Trophoblast cell (in vitro differentiated cells and primary cell): ENCODE results near the gene KRTAP3-1.
"Not testable (repeated sequence)": the region's sequence is repeated elsewhere in the genome, so short reads cannot be mapped to it uniquely, and the experiment has no call there.

Source experiments
- DNase-seq, 2 donors: peaks; one replicate each; pipeline ENCODE4 v3.0.0-alpha.2; 2016
- H2AFZ ChIP-seq: 2 replicates; pipeline ENCODE4 v1.6.1; 2013; ENCODE audit warnings: low read length, moderate library complexity, mild to moderate bottlenecking; ENCODE audit not compliant: insufficient read depth, poor library complexity
- H2AK5ac ChIP-seq: 2 replicates; pipeline ENCODE4 v1.6.1; 2013; ENCODE audit warnings: mild to moderate bottlenecking, low read length
- H2BK120ac ChIP-seq: 2 replicates; pipeline ENCODE4 v1.6.1; 2013; ENCODE audit warnings: low read length, mild to moderate bottlenecking, moderate library complexity; ENCODE audit not compliant: insufficient read depth, poor library complexity
- H2BK12ac ChIP-seq: 2 replicates; pipeline ENCODE4 v1.6.1; 2013; ENCODE audit warnings: mild to moderate bottlenecking, low read length, moderate library complexity
- H2BK5ac ChIP-seq: 2 replicates; pipeline ENCODE4 v1.6.1; 2013; ENCODE audit warnings: low read length, low read depth, moderate library complexity, mild to moderate bottlenecking; ENCODE audit not compliant: poor library complexity
- H3K14ac ChIP-seq: 2 replicates; pipeline ENCODE4 v1.6.1; 2013; ENCODE audit warnings: mild to moderate bottlenecking, low read length
- H3K18ac ChIP-seq: 2 replicates; pipeline ENCODE4 v1.6.1; 2013; ENCODE audit warnings: mild to moderate bottlenecking, low read length
- H3K23ac ChIP-seq: 2 replicates; pipeline ENCODE4 v1.6.1; 2013; ENCODE audit warnings: low read length
- H3K27ac ChIP-seq: 2 replicates; pipeline ENCODE4 v1.5.1; 2013; ENCODE audit warnings: low read depth, mild to moderate bottlenecking, inconsistent platforms, low read length, moderate library complexity
- H3K27me3 ChIP-seq: 2 replicates; pipeline ENCODE4 v1.6.1; 2013; ENCODE audit warnings: inconsistent platforms, mild to moderate bottlenecking, low read length, moderate library complexity; ENCODE audit not compliant: insufficient read depth
- H3K36me3 ChIP-seq, 2 experiments: 1 replicate in 1 of 2; 2 replicates in 1 of 2; pipeline ENCODE4 v1.6.1; 2013; ENCODE audit warnings: low read length in 2 of 2, mild to moderate bottlenecking in 2 of 2, moderate library complexity in 1 of 2; ENCODE audit not compliant: insufficient read depth in 2 of 2, control insufficient read depth in 1 of 2
- H3K4ac ChIP-seq: 2 replicates; pipeline ENCODE4 v1.6.1; 2013; ENCODE audit warnings: low read depth, mild to moderate bottlenecking, low read length, moderate library complexity
- H3K4me1 ChIP-seq, 2 experiments: 1 replicate in 1 of 2; 2 replicates in 1 of 2; pipeline ENCODE4 v1.6.1; 2013; ENCODE audit warnings: low read length in 2 of 2, mild to moderate bottlenecking in 2 of 2, moderate library complexity in 1 of 2; ENCODE audit not compliant: insufficient read depth in 2 of 2, control insufficient read depth in 1 of 2
- H3K4me2 ChIP-seq: 2 replicates; pipeline ENCODE4 v1.6.1; 2013; ENCODE audit warnings: inconsistent platforms, mild to moderate bottlenecking, low read length, moderate library complexity
- H3K4me3 ChIP-seq: 2 replicates; pipeline ENCODE4 v1.5.1; 2013; ENCODE audit warnings: mild to moderate bottlenecking, low read depth, low read length, inconsistent platforms
- H3K79me1 ChIP-seq: one replicate; pipeline ENCODE4 v1.6.1; 2013; ENCODE audit warnings: low read length
- H3K79me2 ChIP-seq: 2 replicates; pipeline ENCODE4 v1.6.1; 2013; ENCODE audit warnings: low read length, mild to moderate bottlenecking; ENCODE audit not compliant: control insufficient read depth, insufficient read depth, poor library complexity
- H3K9ac ChIP-seq: 2 replicates; pipeline ENCODE4 v1.6.1; 2013; ENCODE audit warnings: mild to moderate bottlenecking, low read length
- H3K9me3 ChIP-seq: 2 replicates; pipeline ENCODE4 v1.6.1; 2013; ENCODE audit warnings: low read depth, mild to moderate bottlenecking, control low read depth, inconsistent platforms, low read length; ENCODE audit not compliant: insufficient read depth
- H4K12ac ChIP-seq: 2 replicates; pipeline ENCODE4 v1.6.1; 2013; ENCODE audit warnings: low read depth, mild to moderate bottlenecking, low read length, moderate library complexity
- H4K8ac ChIP-seq: 2 replicates; pipeline ENCODE4 v1.6.1; 2013; ENCODE audit warnings: low read depth, mild to moderate bottlenecking, low read length, moderate library complexity
- H4K91ac ChIP-seq: one replicate; pipeline ENCODE4 v1.6.1; 2013; ENCODE audit warnings: low read depth, mild to moderate bottlenecking, low read length, moderate library complexity
- WGBS: extraction: QIAGEN DNeasy Blood & Tissue Kit; methylation state at CpG from one replicate; pipeline ENCODE4 v1.1.7; 2013; ENCODE audit warnings: missing lambda C conversion rate; ENCODE audit not compliant: insufficient read length, insufficient coverage; ENCODE audit errors: extremely low coverage; 5-methylcytosine and 5-hydroxymethylcytosine counted together

Gene KRTAP3-1

GRCh38 chr17:41034346-41034935, 25.5 kb upstream of the KRTAP3-1 start, which contains the start of gene KRTAP1-3:
KRTAP1-3 (minus strand) TSS chr17:41034874; CDS start chr17:41034821, 53 bp downstream.
- not testable (repeated sequence) for H2AK5ac ChIP-seq, H3K27me3 ChIP-seq, H3K9me3 ChIP-seq, H3K4me2 ChIP-seq, H3K23ac ChIP-seq, H4K91ac ChIP-seq, H3K36me3 ChIP-seq, H2AFZ ChIP-seq, H3K18ac ChIP-seq, H3K79me1 ChIP-seq, H3K14ac ChIP-seq, H4K8ac ChIP-seq, DNase-seq, H4K12ac ChIP-seq, H2BK5ac ChIP-seq, H3K79me2 ChIP-seq, H3K9ac ChIP-seq, H3K27ac ChIP-seq, H2BK12ac ChIP-seq, H2BK120ac ChIP-seq, H3K4me1 ChIP-seq, H3K4ac ChIP-seq, H3K4me3 ChIP-seq
- no CpG with 5 or more reads among the region's 10 CpGs for WGBS

- Histone ChIP-seq H3K14ac (no peak within 1 kb of the TSS), H3K23ac (no peak within 1 kb of the TSS), H3K79me1 (no peaks in the 10 kb centered on the region), H4K8ac (no peak within 1 kb of the TSS), H3K4me1 (no peaks in the 10 kb centered on the region), H3K27ac (no peak within 1 kb of the TSS), H2AFZ (no peak within 1 kb of the TSS), H2AK5ac (no peak within 1 kb of the TSS), H2BK5ac (no peak within 1 kb of the TSS), H2BK120ac (no peak within 1 kb of the TSS), H3K18ac (no peak within 1 kb of the TSS), H3K27me3 (no peaks in the 10 kb centered on the region), H3K9ac (no peak within 1 kb of the TSS), H3K9me3 (no peaks in the 10 kb centered on the region), H4K91ac (no peak within 1 kb of the TSS), H3K4me2 (no peak within 1 kb of the TSS), H2BK12ac (no peak within 1 kb of the TSS), H4K12ac (no peak within 1 kb of the TSS), H3K36me3 (no peaks in the 10 kb centered on the region), H3K4me3 (no peak within 1 kb of the TSS), H3K4ac (no peak within 1 kb of the TSS), H3K79me2 (no peaks in the 10 kb centered on the region)
- no peak for DNase-seq
- no CpG with 5 or more reads among the region's 12 CpGs for WGBS
Observed at GRCh38 chr17:41029633-41030245, 20.8 kb upstream of the KRTAP3-1 start, which contains the start of gene KRTAP1-4. KRTAP1-4 (minus strand) TSS chr17:41030195; CDS start chr17:41030078, 117 bp downstream.

DNA sequence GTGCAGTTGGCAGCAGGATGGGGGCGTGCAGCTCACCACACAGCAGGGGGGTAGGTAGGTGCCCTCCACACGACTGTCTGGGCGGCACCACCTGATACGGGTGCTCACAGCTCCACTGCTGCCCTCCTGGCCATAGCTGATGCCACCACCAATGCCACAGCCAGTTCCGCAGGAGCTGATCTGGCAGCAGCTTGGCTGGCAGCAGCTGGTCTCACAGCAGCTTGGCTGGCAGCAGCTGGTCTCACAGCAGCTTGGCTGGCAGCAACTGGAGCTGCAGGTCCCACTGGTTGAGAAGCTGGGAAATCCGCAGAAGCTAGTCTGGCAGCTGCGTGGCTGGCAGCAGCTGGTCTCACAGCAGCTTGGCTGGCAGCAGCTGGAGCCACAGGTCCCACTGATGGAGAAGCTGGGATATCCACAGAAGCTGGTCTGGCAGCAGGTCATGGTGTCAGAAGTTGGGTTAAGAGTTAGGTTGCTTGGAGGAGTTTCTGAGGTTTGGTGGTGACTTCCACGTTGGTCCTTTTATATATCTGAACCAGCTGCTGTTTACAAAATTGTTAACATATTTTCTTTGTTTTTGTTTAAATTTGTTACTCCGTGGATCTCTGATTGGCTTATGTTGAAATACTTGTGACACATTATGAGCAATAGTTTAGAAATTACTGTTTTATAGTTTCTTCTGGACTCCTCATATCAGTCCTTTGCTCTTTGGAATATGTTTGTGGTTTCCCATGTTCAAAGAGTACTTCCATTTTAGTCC, 18.0 kb upstream of the KRTAP3-1 start, which contains the start of gene KRTAP1-5:
Gene KRTAP1-5, minus strand, starts transcription at position 494 of the 757 bp plus-strand sequence. Its CDS starts 53 bp downstream, at position 441.
- no peak within 1 kb of the TSS for H2BK5ac ChIP-seq
- no peak within 1 kb of the TSS for H3K4me3 ChIP-seq
- no peak within 1 kb of the TSS for H2BK12ac ChIP-seq
- H3K79me2 ChIP-seq: no peaks in the 10 kb centered on the region
- H3K4me2 ChIP-seq: no peak within 1 kb of the TSS
- H3K27me3 ChIP-seq: no peaks in the 10 kb centered on the region
- no peak within 1 kb of the TSS for H3K27ac ChIP-seq
- H3K4me1 ChIP-seq: no peaks in the 10 kb centered on the region
- no CpG with 5 or more reads among the region's 9 CpGs for WGBS
- H2AFZ ChIP-seq: no peak within 1 kb of the TSS
- no peaks in the 10 kb centered on the region for H3K79me1 ChIP-seq
- H3K4ac ChIP-seq: no peak within 1 kb of the TSS
- no peak within 1 kb of the TSS for H4K12ac ChIP-seq
- H3K36me3 ChIP-seq: no peaks in the 10 kb centered on the region
- H2AK5ac ChIP-seq: no peak within 1 kb of the TSS
- H3K14ac ChIP-seq: no peak within 1 kb of the TSS
- H4K8ac ChIP-seq: no peak within 1 kb of the TSS
- no peaks in the 10 kb centered on the region for H3K9me3 ChIP-seq
- H3K18ac ChIP-seq: no peak within 1 kb of the TSS
- H3K9ac ChIP-seq: no peak within 1 kb of the TSS
- no peak within 1 kb of the TSS for H3K23ac ChIP-seq
- peak in 1 of 2 donors; percentile 31 for DNase-seq
- H4K91ac ChIP-seq: no peak within 1 kb of the TSS
- H2BK120ac ChIP-seq: no peak within 1 kb of the TSS

GRCh38 chr17:41024697-41025096, 15.8 kb upstream of the KRTAP3-1 start:
- H2AK5ac ChIP-seq: no peak overlapping the region
- H2BK12ac ChIP-seq: no peak overlapping the region
- H4K8ac ChIP-seq: no peak overlapping the region
- no peak overlapping the region for H2BK5ac ChIP-seq
- 100% methylated on average over 2 of the region's 3 CpGs for WGBS
- no peak overlapping the region for H3K27ac ChIP-seq
- no peaks in the 10 kb centered on the region for H3K79me1 ChIP-seq
- no peak for DNase-seq
- no peaks in the 10 kb centered on the region for H3K27me3 ChIP-seq
- H3K36me3 ChIP-seq: no peaks in the 10 kb centered on the region
- H2BK120ac ChIP-seq: no peak overlapping the region
- H3K9ac ChIP-seq: no peak overlapping the region
- no peak overlapping the region for H4K91ac ChIP-seq
- H3K4me3 ChIP-seq: no peak overlapping the region
- no peaks in the 10 kb centered on the region for H3K79me2 ChIP-seq
- no peaks in the 10 kb centered on the region for H3K4me1 ChIP-seq
- no peak overlapping the region for H2AFZ ChIP-seq
- no peak overlapping the region for H3K18ac ChIP-seq
- no peak overlapping the region for H3K23ac ChIP-seq
- no peak overlapping the region for H3K4me2 ChIP-seq
- H3K4ac ChIP-seq: no peak overlapping the region
- no peak overlapping the region for H3K14ac ChIP-seq
- H3K9me3 ChIP-seq: no peaks in the 10 kb centered on the region
- H4K12ac ChIP-seq: no peak overlapping the region
